Stimulated activated CD8-positive, alpha-beta memory T cell treated with anti-CD3 and anti-CD28 coated beads, Interleukin-15, amount 100 ng/mL, for 1 hour (primary cell): ENCODE results near the gene PSMG1.
"Not testable (repeated sequence)": the region's sequence is repeated elsewhere in the genome, so short reads cannot be mapped to it uniquely, and the experiment has no call there.

Experiments used
- DNase-seq: peaks from one replicate; pipeline ENCODE4 v3.0.0-alpha.2; 2020; ENCODE audit warnings: low read depth

The PSMG1 gene

GRCh38 chr21:39188521-39189139, 5.4 kb upstream of the PSMG1 start:
- no peak for DNase-seq

- DNase-seq, result no peak
These were observed 3.9 kb upstream of the PSMG1 start for GRCh38 chr21:39187141-39187540.

GRCh38 chr21:39186676-39187075, 3.4 kb upstream of the PSMG1 start:
- DNase-seq, result no peak

DNA sequence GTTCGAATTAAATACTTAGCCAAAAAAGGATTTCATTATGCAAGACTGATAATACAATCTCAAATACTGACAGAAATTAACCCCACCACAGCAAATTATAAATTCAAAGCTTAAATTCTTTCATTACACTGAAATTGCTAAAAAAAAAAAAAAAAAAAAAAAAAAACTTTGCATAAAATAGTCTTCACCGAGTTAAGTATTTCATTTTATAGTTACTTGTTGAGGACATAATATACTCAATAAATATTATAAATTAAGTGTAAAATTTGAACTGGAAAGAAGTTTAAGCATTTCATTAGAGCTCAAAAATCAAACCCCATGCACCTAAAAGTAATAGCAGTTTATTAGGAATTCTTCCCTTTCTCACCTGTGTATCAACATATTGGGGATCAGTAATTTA, 1.9 kb upstream of the PSMG1 start:
- DNase-seq, result no peak

DNA sequence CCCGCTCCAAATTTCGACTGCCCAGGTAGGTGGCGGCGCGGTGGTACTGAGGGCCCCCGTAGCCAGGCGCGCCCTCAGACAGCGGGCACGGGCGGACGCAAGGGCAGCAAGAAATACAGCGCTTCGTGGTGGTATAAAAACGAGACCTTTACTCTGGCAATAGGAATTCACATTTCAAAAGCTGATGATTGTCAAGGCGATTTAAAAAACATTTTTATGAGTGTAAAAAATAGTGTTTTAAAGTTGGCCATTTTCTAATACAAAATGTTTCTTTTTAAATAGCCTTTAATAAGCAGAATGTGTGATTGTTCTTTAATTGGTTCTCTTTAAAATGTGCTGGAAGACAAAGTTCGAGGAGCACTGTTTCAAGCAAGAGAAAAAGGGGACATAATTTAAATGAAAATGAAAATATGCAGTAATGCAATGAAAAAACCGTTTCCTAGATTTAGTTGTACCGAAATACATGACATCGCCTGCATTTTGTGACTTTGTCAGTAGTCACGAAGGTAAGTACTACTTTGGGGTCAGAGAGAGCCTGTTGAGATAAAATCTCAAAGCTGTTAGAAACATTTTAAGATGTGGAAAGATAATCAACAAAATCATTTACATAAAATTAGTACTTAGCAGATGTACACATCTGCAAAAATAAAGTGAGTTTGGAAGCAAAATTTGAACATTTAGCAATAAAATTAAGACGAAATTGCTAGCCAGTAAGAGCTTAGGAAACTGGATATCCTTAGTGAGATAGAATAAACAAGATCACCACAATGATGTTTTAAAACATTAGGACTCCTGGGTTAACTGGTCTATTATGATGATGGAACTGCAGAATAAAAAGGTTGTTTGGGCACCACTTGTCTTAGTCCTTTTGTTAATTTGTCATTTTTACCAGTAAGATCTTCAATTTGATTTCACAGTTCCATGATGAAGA, 1.1 kb upstream of the PSMG1 start:
- DNase-seq, result no peak

DNA sequence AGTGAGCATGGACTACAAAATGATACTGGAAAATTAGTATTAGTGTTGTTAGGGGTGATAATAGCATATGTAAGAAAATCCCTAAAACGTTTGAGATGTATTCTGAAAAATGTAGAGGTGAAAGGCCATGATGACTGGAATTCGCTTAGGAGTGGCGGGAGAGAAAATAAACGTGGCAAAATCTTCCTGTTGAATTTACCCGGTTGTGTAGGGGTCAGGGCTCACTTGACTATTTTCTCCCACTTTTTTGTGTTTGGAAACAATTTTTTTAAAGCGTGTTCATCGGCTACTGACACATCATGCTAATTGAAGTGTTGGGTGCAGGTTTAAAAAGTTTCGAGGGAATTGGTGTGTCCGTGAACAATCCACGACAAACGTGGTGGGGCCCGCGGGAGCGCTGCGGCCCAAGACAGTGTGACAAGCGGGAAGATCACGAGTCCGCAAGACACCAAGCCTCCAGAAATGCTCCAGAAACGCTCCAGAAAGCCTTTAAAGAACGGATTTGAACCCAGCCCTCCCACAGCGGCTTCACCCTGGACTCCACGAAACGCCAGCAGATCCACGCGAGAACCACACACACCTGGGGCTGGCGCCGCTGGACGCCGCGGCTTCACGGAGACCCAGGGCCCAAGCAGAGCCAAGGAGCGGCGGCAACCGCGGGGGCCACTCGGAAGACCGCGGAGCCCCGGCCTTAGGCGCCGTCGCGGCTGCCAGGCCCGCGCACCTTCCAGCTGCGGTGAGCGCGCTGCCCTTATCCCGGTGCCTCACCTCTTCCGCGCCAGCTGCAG, 573 bp downstream of the PSMG1 start:
- DNase-seq, result no peak

GRCh38 chr21:39182016-39182415, 1.2 kb downstream of the PSMG1 start:
- no peak for DNase-seq

DNA sequence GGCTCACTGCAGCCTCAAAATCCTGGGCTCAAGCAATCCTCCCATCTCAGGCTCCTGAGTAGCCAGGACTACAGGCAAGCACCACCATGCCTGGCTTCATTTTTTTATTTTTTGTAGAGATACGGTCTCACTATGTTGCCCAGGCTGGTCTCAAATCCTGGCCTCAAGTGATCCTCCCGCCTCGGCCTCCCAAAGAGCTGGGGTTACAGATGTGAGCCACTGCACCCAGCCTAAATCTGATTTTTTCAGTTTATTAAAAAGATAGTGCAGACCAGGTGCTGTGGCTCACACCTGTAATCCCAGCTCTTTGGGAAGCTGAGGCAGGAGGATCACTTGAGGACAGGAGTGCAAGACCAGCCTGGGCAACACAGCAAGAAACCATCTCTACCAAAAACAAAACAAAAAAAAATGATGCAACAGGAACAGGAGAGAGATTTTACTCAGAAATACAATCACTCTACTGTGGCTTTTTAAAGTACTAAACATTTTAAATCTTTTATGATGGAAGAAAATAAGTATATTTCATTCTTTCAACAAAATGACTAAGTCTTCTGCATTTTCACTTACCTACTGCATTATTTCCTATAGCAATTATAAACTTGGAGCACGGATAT, 1.9 kb downstream of the PSMG1 start:
- DNase-seq, result no peak

DNA sequence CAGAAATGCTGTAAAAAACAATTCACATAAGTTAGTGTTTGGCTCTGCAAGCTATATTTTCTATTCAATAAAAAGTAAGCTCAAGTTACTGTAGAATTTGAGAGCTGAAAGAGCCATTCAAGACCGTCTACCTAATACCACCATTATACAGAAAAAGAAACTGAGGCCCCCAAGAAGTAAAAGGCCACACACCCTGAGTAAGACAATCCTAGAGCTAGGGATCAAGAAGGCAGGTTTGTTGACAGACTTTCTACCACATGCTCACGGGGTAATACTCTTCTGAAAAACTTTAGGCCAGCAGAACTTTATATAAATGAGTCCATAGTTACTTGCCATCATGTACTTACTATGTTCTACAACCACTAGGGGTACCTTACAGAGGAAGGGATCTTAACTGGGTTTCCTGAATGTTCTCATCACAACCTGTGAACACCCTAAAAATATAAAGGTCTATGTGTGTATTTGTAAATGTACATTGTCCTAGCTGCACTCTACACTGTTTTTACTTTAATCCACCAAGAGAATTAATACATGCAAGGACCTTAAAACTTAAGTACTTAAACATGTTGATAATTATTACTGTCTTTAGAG, 2.7 kb downstream of the PSMG1 start:
- DNase-seq, result no peak

DNA sequence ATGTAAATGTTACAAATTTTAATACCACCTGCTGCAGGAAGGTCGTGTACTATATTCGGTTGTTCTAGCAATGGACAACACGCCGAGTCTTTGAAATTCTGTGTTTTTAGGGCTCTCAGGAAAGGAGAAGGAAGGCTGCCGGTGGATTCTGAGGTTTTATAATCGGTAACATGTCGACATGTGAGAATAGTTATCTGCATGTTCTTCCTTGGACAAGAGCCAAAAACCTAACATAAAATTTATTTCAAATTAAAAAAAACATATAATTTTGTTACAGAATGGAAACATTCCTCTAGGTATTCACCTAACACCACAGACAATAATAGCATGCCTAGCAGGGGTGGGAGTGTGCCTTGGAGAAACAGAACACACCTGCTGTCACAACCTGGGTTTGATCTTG, 4.8 kb downstream of the PSMG1 start:
- no peak for DNase-seq

GRCh38 chr21:39176271-39176709, 7.0 kb downstream of the PSMG1 start:
- no peak for DNase-seq

- no peak for DNase-seq
These were observed 7.6 kb downstream of the PSMG1 start for GRCh38 chr21:39175665-39176064.

- DNase-seq, result no peak
These were observed 8.1 kb downstream of the PSMG1 start for GRCh38 chr21:39175154-39175553.

GRCh38 chr21:39173716-39174680, 9.3 kb downstream of the PSMG1 start:
- no peak for DNase-seq

- DNase-seq, result no peak
These were observed 13.3 kb downstream of the PSMG1 start for GRCh38 chr21:39169906-39170305.

- no peak for DNase-seq
These were observed 14.5 kb downstream of the PSMG1 start for GRCh38 chr21:39168800-39169199.

DNA sequence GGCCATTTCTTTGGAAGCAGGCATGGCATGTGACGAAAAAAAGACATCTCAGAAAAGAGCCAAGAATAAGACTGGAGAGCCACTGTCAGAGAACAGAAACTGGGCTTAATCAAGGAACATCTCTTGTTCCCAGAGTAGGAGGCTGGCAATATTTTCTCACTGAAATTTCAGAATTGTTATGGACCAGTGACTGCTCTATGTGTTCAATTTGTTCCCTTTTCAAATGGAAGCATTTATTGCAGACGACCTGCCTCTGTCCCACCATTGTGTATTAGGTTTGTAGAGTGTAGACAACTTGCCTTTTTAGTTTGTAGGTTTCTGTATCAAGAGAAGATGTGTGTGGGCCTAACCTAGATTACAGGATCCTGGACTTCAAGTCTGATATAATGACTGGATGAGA, 18.7 kb downstream of the PSMG1 start:
- no peak for DNase-seq

- no peak for DNase-seq
These were observed 22.2 kb downstream of the PSMG1 start for GRCh38 chr21:39161064-39161463.

GRCh38 chr21:39159342-39160063, 23.7 kb downstream of the PSMG1 start:
- no peak for DNase-seq

DNA sequence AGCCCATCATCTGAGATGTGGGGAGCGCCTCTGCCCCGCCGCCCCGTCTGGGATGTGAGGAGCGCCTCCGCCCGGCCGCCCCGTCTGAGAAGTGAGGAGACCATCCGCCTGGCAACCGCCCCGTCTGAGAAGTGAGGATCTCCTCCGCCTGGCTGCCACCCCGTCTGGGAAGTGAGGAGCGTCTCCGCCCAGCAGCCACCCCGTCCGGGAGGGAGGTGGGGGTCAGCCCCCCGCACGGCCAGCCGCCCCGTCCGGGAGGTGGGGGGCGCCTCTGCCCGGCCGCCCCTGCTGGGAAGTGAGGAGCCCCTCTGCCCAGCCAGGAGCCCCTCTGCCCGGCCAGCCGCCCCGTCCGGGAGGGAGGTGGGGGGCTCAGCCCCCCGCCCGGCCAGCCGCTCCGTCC, 26.0 kb downstream of the PSMG1 start:
- not testable (repeated sequence) for DNase-seq
